K562 (cell line): ENCODE results near the gene CELA3B. TPM values are rescaled to one million over a fixed set of nuclear protein-coding genes. Genes with fewer than 3 reads are reported as not detected.
A peak's percentile ranks its signal among the peaks of the same experiment; 100 is the strongest.
"Not testable (repeated sequence)": the region's sequence is repeated elsewhere in the genome, so short reads cannot be mapped to it uniquely, and the experiment has no call there.

Experiments
- ARNT ChIP-seq, 2 experiments: fragments of 450-650 bp; IDR thresholded peaks; 2 replicates each; pipeline ENCODE4 v1.6.1; 2016; ENCODE audit warnings: mild to moderate bottlenecking in 1 of 2
- CBFA2T2 ChIP-seq: fragments of 450-650 bp; conservative IDR thresholded peaks from 2 replicates; pipeline ENCODE4 v1.6.1; 2017; ENCODE audit warnings: mild to moderate bottlenecking
- DPF2 ChIP-seq: fragments of 450-650 bp; IDR thresholded peaks from 2 replicates; pipeline ENCODE4 v1.6.1; 2016
- HDAC1 ChIP-seq, 2 experiments: fragments of 450-650 bp; IDR thresholded peaks; 2 replicates each; pipeline ENCODE4 v1.6.1; 2016 to 2017; ENCODE audit warnings: inconsistent platforms in 1 of 2, mild to moderate bottlenecking in 1 of 2, moderate library complexity in 1 of 2
- L3MBTL2 ChIP-seq: fragments of 450-650 bp; IDR thresholded peaks from 2 replicates; pipeline ENCODE4 v1.6.1; 2016; ENCODE audit warnings: mild to moderate bottlenecking, moderate library complexity
- LCOR ChIP-seq: sonication (generic); formaldehyde crosslinking; IDR thresholded peaks from 2 replicates; pipeline ENCODE4 v1.8.0; 2022; ENCODE audit warnings: mild to moderate bottlenecking, missing genetic modification reagents
- PBX2 ChIP-seq, 2 experiments: IDR thresholded peaks in 1 of 2; conservative IDR thresholded peaks in 1 of 2; 2 replicates each; pipeline ENCODE4 v1.6.1; 2016; ENCODE audit warnings: low read depth in 2 of 2, mild to moderate bottlenecking in 1 of 2, missing compliant biosample characterization in 1 of 2, missing genetic modification characterization in 1 of 2, moderate library complexity in 1 of 2
- RAD51 ChIP-seq: fragments of 450-650 bp; IDR thresholded peaks from 2 replicates; pipeline ENCODE4 v1.7.1; 2016; ENCODE audit warnings: low read depth, mild to moderate bottlenecking, borderline replicate concordance
- REST ChIP-seq, 2 experiments: fragments of 450-650 bp; formaldehyde crosslinking in 1 of 2; IDR thresholded peaks; 2 replicates each; pipeline versions ENCODE4 v1.4.0 to v1.6.1; 2014 to 2020; ENCODE audit warnings: mild to moderate bottlenecking in 2 of 2, borderline replicate concordance in 1 of 2, low read depth in 1 of 2
- polyA plus RNA-seq, 8 experiments: library from polyadenylated mRNA; depleted of rRNA in 4 of 8; stranded (reverse) in 5 of 8; unstranded in 3 of 8; fragments of >200 nt; fragmentation: Nextera tagmentation in 2 of 8; fragmentation: Illumina TruSeq in 1 of 8; extraction: Ambion mirVana in 2 of 8; extraction: Trizol in 1 of 8; gene quantifications; 2 replicates each; pipeline versions ENCODE4 v1.2.1 to v1.2.3, GENCODE V29; 2011 to 2014; ENCODE audit warnings: inconsistent platforms in 1 of 8, missing spikeins in 1 of 8
- total RNA-seq, 7 experiments: library from RNA; depleted of rRNA in 6 of 7; stranded (reverse); fragments of >200 nt in 6 of 7; fragmentation: Illumina TruSeq in 2 of 7; extraction: Trizol in 2 of 7; gene quantifications; 2 replicates each; pipeline versions ENCODE4 v1.2.1 to v1.2.3, GENCODE V29; 2011 to 2021; ENCODE audit warnings: low replicate concordance in 1 of 7
- TF ChIP-seq, protein P1 (sequence below): fragments of 200-800 bp; sonication (Bioruptor generic); IDR thresholded peaks from 2 replicates; pipeline ENCODE4 v1.6.1; 2017; ENCODE audit warnings: missing genetic modification characterization, missing compliant biosample characterization
- TF ChIP-seq, protein P2 (sequence below): sonication (generic); formaldehyde crosslinking; IDR thresholded peaks from 2 replicates; pipeline ENCODE4 v1.9.0; 2022; ENCODE audit warnings: mild to moderate bottlenecking, missing genetic modification reagents

Gene CELA3B
- total and polyA plus RNA-seq, 9 of the 15 experiments (the other 6 are each of a cell fraction or from before 2014, with no cell fraction given), result 3.1 TPM; not detected in 8

DNA sequence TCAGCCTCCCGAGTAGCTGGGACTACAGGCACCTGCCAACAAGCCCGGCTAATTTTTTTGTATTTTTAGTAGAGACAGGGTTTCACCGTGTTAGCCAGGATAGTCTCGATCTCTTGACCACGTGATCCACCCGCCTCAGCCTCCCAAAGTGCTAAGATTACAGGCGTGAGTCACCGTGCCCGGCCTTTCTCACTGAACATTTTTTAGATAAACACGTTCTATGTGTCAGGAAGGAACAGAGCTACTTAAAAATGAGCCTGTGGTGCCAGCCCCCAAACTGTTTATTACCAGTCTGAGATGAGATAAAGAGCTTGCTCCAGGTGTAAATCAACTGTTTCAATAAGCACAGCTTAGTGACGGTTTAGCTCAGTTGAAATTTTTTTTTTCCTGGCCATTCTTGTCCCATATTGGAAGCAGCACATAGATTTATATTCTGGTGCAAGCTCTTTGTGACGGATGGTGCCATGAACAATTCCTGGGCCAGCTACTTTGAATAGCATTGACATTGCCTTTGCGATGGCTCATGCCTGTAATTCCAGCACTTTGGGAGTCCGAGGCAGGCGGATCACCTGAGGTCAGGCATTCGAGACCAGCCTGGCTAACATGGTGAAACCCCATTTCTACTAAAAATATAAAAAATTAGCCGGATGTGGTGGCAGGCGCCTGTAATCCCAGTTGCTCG, 33.7 kb upstream of the CELA3B start (continued):
- TF ChIP-seq REST (IDR thresholded peaks at IDR 0.05; ENCODE audit: borderline replicate concordance) (peak; percentile 59), DPF2 (peak; percentile 92), ARNT (IDR thresholded peaks at IDR 0.05) (peak in 1 of 2 experiments; percentile 51; a peak in 1 of 4 replicates), PBX2 (tag; conservative IDR thresholded peaks at IDR 0.05; ENCODE audit: low read depth) (0 out of 2 replicates have a peak, but pooled peaks have one; percentile 19), HDAC1 (IDR thresholded peaks at IDR 0.05) (peak in 1 of 2 experiments; percentile 35; a peak in 1 of 4 replicates), LCOR (CRISPR knock-in tag) (0 out of 2 replicates have a peak, but pooled peaks have one; percentile 37), L3MBTL2 (peak; percentile 86), CBFA2T2 (peak; percentile 89), RAD51 (peak; percentile 96)
- not testable (repeated sequence) for TF ChIP-seq REST, PBX2 (CRISPR knock-in tag; IDR thresholded peaks at IDR 0.05; ENCODE audit: low read depth)
- TF ChIP-seq, protein P1, sequence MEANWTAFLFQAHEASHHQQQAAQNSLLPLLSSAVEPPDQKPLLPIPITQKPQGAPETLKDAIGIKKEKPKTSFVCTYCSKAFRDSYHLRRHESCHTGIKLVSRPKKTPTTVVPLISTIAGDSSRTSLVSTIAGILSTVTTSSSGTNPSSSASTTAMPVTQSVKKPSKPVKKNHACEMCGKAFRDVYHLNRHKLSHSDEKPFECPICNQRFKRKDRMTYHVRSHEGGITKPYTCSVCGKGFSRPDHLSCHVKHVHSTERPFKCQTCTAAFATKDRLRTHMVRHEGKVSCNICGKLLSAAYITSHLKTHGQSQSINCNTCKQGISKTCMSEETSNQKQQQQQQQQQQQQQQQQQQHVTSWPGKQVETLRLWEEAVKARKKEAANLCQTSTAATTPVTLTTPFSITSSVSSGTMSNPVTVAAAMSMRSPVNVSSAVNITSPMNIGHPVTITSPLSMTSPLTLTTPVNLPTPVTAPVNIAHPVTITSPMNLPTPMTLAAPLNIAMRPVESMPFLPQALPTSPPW, result 0 out of 2 replicates have a peak, but pooled peaks have one; percentile 27
- TF ChIP-seq, protein P2, sequence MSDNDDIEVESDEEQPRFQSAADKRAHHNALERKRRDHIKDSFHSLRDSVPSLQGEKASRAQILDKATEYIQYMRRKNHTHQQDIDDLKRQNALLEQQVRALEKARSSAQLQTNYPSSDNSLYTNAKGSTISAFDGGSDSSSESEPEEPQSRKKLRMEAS (CRISPR knock-in tag), result peak; percentile 79
